Activated CD8-positive, alpha-beta memory T cell treated with anti-CD3 and anti-CD28 coated beads for 48 hours (primary cell): ENCODE results near the gene SHISAL2A.

Source experiments
- DNase-seq, 3 experiments: peaks; one replicate each; pipeline ENCODE4 v3.0.0-alpha.2; 2020; ENCODE audit warnings: low read depth in 2 of 3, low spot score in 2 of 3

Gene SHISAL2A

DNA sequence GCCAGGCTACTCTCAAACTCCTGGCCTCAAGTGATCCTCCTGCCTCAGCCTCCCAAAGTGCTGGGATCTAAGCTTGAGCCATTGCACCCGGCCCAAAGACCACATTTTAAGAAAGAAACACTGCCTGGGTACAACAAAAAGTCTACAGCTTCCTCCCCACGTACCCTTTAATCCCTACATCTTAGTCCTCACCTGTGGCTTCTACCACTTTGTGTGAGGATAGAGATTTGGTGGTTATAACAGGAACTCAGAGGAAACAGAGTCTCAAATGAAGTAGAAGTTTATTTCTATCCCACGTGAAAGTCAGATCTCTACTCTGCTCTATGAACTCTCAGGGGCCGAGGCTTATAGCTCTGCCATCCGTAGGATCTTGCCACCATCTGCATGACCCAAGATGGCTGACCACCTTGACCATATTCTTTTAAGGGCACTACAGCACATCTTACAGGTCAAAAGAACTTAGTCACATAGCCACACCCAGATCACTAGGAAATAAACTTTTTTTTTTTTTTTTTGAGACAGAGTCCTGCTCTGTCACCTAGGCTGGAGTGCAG, 17.4 kb upstream of the SHISAL2A start:
- no peak for DNase-seq

- DNase-seq = no peak
These were observed 11.0 kb upstream of the SHISAL2A start for GRCh38 chr1:52621950-52622349.

DNA sequence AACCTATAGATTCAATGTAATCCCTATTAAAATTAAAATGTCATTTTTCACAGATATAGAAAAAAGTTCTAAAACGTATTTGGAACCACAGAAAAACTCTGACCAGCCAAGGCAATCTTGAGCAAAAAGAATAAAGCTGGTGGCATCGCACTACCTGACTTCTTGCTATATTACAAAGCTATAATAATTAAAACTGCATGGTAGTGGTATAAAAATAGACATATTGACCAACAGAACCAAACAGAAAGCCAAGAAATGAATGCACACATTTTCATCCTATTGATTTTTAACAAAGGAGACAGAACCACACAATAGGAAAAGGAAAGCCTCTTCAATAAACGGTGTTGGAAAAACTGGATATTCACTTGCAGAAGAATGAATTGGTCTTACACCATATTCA, 9.2 kb upstream of the SHISAL2A start:
- no peak for DNase-seq

DNA sequence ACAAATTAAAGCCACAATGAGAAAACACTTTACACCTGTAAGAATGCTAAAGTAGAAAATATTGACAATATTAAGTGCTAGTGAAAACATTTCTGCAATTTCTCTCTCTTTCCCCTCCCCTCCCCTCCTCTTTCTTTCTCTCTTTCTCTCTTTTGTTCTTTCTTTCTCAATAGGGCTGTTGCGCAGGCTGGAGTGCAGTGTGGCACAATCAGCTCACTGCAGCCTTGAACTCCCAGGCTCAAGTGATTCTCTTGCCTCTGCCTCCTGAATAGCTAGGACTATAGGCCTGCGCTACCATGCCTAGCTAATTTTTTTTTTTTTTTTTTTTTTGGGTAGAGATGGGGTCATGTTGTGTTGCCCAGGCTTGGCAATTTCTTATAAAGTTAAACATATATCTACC, 5.9 kb upstream of the SHISAL2A start:
- DNase-seq = no peak

- DNase-seq = no peak
These were observed 4.2 kb upstream of the SHISAL2A start for GRCh38 chr1:52628614-52629324.

DNA sequence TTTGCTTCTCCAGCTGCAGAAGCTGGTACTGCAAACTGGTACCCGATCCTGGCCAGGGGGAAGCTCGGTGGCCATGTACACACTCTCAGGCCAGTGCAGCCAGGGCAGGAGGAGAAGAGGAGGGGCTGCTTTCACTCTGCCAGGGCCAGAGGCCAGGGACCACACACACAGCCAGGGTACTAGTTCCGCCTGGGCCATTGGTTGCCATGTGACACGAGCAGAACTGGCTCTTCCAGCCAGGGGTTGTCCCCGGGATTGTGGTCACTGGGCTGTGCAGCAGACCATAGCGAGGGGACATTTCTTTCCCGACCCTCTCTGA, 3.7 kb upstream of the SHISAL2A start:
- DNase-seq = no peak

GRCh38 chr1:52629667-52630066, 3.3 kb upstream of the SHISAL2A start:
- no peak for DNase-seq

DNA sequence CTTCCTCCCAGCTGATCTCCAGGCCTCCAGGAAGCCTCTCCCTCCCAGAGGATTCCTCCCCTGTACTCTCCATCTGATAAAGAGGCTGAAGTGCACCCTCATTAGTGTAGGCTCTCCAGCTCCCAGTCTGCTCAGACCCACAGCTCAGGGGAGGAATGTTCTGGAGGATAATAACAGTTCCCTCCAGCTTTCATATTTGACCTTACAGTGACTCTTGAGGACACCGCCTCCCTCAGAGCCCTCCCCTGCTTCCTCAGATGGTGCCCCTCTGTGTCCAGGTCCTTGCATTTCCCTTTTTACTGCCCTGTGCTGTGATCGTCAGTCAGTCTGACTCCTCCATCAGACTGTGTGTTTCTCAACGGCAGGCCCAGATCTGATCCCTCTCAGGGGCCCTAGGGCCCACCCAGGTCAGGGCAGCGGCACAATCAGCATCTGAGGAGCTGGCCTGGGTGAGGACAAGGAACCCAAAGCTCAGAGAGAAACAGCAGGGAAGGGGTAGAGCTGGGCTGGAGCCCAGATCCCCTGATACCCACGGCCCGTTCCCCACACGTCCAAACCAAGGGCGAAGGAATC, 1.1 kb upstream of the SHISAL2A start:
- DNase-seq = peak in 1 of 3 experiments; percentile 8

DNA sequence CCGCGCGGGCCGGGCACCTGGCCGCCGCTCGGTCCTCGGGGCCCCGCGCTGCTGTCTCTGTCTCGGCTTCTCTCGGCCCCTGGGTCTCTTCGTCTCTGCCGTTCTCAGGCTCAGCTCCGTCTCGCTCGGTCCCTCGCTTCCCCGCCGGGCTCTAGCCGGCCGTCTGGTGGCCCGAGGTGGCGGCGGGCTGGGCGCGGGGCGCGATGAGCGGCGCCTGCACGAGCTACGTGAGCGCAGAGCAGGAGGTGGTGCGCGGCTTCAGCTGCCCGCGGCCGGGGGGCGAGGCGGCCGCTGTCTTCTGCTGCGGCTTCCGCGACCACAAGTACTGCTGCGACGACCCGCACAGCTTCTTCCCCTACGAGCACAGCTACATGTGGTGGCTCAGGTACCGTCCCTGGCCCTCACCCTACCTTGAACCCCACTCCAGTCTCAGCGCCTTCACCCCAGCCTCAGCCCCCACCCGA, 355 bp downstream of the SHISAL2A start:
- DNase-seq = peak in 2 of 3 experiments; percentile 15 to 31

DNA sequence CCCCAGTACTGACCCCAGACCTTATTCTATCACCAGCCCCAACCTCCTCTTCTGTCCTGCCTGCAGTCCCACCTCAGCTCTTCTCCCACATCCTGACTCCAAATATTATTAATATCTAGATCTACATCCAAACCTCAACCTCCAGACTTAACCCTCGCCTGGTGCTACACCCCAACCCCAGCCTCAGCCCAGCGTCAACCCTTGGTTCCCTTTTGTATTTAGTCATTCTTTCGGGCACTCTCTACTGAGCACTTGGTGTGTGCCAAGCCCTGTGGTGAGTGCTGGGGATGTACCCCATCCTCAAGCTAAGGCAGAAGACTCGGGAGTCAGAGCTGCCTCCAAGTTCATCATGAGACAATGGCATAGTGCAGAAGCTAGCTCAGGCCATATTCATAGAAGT, 1.1 kb downstream of the SHISAL2A start:
- DNase-seq = peak in 1 of 3 experiments; percentile 17

DNA sequence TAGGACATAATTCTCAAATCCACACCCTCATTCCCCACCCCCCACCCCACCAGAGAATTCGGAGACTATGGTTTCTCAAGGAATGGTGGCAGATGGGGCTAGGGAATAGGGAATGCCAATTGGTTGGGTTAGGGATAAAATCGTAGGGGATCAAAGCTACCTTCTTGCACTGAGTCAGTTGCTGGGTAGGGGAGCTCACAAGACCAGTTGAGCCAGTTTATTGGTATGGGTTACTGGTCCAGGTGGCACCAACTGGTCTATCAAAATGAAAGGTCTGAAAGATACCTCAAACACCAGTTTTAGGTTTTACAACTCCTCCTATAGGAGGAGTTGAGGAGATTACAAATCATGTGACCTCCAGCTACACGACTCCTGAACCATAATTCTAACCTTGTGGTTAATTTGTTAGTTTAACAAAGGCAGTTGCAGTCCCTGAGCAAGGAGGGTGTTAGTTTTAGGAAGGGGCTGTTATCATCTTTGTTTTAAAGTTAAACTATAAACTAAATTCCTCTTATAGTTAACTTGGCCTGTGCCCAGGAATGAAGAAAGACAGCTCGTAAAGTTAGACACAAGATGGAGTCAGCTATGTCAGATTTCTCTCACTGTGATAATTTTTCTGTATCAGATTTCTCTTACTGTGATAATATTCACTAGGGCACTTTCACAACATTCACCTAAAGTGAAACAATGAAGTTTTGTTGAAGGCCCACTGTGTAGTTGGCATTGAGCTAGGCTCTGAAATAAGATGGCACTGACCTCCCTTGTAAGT, 2.5 kb downstream of the SHISAL2A start:
- DNase-seq = no peak

DNA sequence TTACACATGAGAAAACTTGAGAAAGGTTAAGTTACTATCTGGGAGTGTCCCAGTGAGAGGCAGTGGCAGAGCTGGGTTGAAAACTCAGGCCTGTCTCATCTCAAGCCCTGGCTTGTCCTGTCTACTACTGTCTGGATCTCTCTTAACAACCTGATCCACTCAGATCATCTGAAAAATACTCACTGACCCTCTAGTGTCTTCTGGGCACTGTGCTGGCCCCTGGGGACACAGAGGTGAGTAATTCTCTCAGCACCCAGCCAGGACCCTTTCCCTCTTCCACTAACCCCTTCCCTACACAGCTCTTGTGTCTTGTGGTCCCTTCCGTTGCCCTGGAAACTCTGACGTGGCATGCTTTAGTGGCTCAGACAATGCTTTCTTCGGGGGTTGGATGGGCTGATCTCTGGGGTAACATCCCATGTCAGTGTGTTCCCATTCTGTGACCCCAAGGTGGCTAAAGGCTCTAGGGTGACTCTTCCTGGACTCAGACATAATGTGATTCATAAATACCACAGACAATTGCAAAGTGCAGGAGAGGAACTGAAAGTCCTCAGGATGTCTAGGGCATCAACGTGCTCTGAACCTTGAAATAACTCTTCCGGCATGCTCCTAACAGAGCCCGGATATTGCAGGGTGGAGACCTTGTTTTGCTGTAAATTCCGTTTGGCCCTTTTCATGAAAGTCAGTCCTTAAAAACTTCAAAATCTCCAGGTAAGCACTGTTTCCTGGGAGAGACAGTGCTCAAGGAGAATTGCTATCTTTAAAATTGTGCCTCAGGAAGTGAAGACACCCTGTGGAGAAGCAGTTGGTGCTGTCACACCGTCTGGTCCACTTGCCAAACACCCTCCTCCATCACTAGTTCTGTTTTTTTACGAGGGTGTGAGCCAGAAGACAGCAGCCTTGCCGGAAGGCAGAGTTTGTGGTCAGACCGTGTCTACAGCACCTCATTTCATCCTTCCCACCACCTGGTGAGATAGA, 4.0 kb downstream of the SHISAL2A start:
- DNase-seq = peak in 2 of 3 experiments; percentile 32 to 47

DNA sequence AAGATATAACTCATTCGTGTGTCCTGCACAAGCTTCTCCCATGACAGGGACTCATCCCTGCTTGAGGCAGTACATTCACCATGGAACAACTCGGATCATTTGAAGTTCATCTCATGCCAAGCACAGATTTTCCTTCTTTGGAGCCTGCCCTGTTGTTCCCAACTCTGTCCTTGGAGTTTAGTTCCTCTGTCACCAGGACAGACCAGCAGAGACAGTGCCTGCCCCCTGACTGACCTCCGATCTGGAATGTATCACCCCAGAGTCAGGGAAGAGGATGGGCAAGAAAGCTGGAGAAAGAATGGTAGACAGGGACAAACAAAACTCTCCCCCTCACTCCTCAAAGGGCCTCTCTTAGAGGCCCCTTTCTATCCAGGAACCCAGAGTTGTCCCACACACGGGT, 5.0 kb downstream of the SHISAL2A start:
- no peak for DNase-seq

GRCh38 chr1:52640697-52641096, 7.7 kb downstream of the SHISAL2A start:
- no peak for DNase-seq

DNA sequence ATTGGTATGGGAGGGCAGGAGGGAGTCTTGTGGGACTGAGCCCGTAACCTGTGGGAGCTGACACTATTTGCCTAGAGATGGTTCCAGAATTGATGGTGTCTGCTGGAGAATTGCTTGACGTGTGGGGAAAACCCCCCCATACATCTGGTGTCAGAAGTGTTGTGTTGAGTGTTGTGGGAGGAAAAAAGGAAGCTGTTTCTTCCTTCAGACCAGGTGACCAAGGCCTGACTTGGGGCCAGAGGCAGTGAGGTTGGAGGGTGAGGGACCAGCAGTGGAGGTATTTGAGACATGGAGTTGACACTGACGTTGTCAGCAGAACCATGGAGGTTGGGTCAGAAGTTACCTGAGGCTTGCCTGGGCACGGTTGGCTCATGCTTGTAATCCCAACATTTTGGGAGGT, 8.3 kb downstream of the SHISAL2A start:
- no peak for DNase-seq

- no peak for DNase-seq
These were observed 12.3 kb downstream of the SHISAL2A start for GRCh38 chr1:52645261-52645660.

DNA sequence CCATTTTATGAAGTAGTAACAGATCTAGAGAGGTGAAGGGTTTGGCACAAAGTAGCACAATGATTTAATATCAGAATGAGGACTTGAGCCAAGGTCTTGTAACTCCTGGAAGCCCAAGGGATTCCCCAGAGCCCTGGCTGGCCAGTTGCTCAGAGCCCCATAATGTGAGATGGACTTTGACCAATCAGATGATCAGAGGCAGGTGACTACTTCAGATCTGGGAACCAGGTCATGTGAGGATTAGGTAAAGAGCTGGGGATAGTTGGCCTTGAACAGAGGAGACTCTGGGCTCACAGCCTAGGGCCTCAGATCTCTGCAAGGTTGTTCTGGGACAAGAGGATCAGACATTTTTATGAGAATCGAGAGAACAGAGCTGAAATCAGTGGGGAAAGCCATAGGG, 18.9 kb downstream of the SHISAL2A start:
- DNase-seq = no peak

DNA sequence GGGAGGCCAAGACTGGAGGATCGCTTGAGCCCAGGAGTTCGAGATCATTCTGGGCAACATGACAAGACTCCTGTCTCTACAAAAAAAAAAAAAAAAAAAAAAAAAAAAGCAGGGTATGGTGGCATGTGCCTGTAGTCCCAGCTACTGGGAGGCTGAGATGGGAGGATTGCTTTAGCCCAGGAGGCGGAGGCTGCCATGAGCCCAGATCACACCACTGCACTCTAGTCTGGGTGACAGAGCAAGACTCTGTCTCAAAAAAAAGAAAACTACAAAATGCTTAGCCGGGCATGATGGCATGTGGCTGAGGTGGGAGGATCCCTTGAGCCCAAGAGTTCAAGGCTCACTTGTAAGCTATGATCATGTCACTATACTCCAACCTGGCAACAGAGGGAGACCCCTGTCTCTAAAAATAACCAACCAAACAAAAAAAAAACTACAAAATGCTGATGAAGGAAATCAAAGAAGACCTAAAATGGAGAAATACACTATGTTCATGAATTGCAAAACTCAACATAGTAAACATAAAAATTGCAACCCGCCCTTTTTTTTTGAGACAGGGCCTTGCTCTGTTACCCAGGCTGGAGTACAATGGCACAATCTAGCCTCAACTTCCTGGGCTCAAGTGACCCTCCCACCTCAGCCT, 20.4 kb downstream of the SHISAL2A start:
- DNase-seq = no peak

GRCh38 chr1:52654063-52654462, 21.1 kb downstream of the SHISAL2A start:
- DNase-seq = no peak

DNA sequence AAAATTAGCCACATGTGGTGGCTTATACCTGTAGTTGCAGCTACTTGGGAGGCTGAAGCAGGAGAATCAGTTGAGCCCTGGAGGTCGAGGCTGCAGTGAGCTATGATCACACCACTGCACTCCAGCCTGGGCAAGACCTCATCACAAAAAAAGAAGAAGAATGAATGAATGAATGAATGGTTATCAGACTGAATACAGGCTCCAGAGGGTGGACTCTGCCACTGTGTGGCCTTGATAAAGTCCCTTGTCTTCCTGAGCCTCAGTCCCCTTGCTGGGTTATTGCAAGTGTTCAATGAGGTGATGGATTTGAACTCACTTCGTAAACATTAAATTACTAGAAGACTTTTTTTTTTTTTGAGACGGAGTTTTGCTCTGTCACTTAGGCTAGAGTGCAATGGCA, 24.7 kb downstream of the SHISAL2A start:
- no peak for DNase-seq
